ENCODE results near the gene RUNX1. TPM values are rescaled to one million over a fixed set of nuclear protein-coding genes. Genes with fewer than 3 reads are reported as not detected.

The RUNX1 gene
- total RNA-seq, 1 donor from 2014 or later = 7.8 TPM

DNA sequence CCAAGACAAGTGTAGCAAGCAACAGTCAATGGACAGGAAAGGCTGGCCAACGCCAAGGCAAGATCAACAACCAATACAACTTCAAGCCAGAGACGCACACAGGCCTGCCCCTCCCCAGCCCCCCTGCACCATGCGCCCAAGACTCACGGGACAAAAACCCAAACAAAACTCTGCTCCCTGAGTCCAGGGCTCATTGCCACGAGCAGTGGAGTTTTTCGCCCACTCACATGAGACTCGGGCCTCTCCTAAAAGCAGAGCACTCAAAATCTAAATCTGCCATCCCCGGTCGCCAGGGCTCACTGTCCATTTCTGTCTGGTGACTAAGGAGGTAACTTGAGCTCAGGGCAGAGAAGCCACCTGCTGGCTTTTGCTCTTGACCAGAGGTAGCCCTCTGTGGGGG is 205.5 kb downstream of the RUNX1 start:
- H3K9me3 ChIP-seq (ENCODE audit: control insufficient read depth in 3 of 3, low read length in 3 of 3) = no peaks in the 10 kb centered on the region
- peak overlapping the region; percentile 64 to 70 (median 69) for H3K4me3 ChIP-seq (ENCODE audit: low read length in 3 of 3)
- H3K36me3 ChIP-seq (ENCODE audit: control insufficient read depth in 3 of 3, insufficient read depth in 3 of 3, low read length in 3 of 3) = peaks cover 0 to 9% (median 0%) of the 10 kb centered on the region in 3 donors
- H3K9ac ChIP-seq (ENCODE audit: low read depth in 1 of 3, low read length in 3 of 3) = peak overlapping the region; percentile 60 to 76 (median 67)
- H3K4me1 ChIP-seq (ENCODE audit: control insufficient read depth in 3 of 3, insufficient read depth in 3 of 3, low read length in 3 of 3) = peaks cover 40 to 56% (median 55%) of the 10 kb centered on the region in 3 donors
- no peaks in the 10 kb centered on the region for H3K27me3 ChIP-seq (ENCODE audit: control insufficient read depth in 3 of 3, insufficient read depth in 3 of 3, low read length in 3 of 3)
- peak overlapping the region; percentile 94 for H3K27ac ChIP-seq (ENCODE audit: low read depth, low read length)

DNA sequence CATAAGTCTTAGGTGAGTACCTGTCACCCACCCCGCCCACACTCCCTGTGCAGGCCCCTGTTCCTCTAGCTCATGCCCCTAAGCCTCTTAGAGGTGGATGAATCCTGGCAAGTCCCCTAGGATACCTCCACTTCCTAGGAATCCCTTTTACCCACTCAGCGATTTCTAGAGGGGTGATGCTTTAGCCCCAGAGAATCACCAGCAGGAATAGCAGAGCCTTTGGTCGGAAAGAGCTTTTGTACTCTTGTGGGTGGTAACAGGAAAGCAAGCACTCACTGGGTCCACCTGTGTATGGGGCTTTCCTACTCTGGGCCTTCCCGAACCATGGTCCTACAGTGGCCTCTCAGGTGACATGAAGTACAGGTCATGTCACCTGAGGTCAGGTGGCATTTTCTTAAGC is 207.9 kb downstream of the RUNX1 start:
- Histone ChIP-seq H3K27ac (ENCODE audit: low read depth, low read length) (no peak overlapping the region), H3K9me3 (ENCODE audit: control insufficient read depth in 3 of 3, low read length in 3 of 3) (no peaks in the 10 kb centered on the region), H3K9ac (ENCODE audit: low read depth in 1 of 3, low read length in 3 of 3) (no peak overlapping the region), H3K4me1 (ENCODE audit: control insufficient read depth in 3 of 3, insufficient read depth in 3 of 3, low read length in 3 of 3) (peaks cover 38 to 51% (median 49%) of the 10 kb centered on the region in 3 donors), H3K36me3 (ENCODE audit: control insufficient read depth in 3 of 3, insufficient read depth in 3 of 3, low read length in 3 of 3) (peaks cover 0 to 9% (median 1%) of the 10 kb centered on the region in 3 donors), H3K4me3 (ENCODE audit: low read length in 3 of 3) (no peak overlapping the region), H3K27me3 (ENCODE audit: control insufficient read depth in 3 of 3, insufficient read depth in 3 of 3, low read length in 3 of 3) (no peaks in the 10 kb centered on the region)

DNA sequence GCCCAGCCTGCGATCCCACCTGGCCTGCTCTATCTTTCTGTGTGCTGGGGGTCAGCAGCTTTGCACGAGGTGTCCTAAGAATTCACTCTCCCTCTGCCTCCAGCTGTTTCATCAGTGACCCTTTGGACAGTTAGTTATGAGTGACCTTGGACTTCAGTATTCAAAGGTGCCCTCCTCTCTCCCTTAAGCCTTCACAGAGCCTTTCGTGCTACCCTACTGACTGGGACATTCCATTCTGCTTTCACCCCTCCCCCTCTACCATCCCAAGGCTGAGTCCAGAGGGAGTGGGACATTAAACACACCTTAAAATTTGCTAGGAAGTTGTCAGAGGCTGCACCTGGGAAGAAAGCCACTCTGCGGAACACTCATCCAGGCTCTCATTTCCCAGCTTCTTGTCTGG is 208.4 kb downstream of the RUNX1 start:
- Histone ChIP-seq H3K27ac (ENCODE audit: low read depth, low read length) (no peak overlapping the region), H3K36me3 (ENCODE audit: control insufficient read depth in 3 of 3, insufficient read depth in 3 of 3, low read length in 3 of 3) (peaks cover 0 to 9% (median 2%) of the 10 kb centered on the region in 3 donors), H3K27me3 (ENCODE audit: control insufficient read depth in 3 of 3, insufficient read depth in 3 of 3, low read length in 3 of 3) (no peaks in the 10 kb centered on the region), H3K9ac (ENCODE audit: low read depth in 1 of 3, low read length in 3 of 3) (no peak overlapping the region), H3K4me3 (ENCODE audit: low read length in 3 of 3) (no peak overlapping the region), H3K9me3 (ENCODE audit: control insufficient read depth in 3 of 3, low read length in 3 of 3) (no peaks in the 10 kb centered on the region), H3K4me1 (ENCODE audit: control insufficient read depth in 3 of 3, insufficient read depth in 3 of 3, low read length in 3 of 3) (peaks cover 38 to 51% (median 49%) of the 10 kb centered on the region in 3 donors)

DNA sequence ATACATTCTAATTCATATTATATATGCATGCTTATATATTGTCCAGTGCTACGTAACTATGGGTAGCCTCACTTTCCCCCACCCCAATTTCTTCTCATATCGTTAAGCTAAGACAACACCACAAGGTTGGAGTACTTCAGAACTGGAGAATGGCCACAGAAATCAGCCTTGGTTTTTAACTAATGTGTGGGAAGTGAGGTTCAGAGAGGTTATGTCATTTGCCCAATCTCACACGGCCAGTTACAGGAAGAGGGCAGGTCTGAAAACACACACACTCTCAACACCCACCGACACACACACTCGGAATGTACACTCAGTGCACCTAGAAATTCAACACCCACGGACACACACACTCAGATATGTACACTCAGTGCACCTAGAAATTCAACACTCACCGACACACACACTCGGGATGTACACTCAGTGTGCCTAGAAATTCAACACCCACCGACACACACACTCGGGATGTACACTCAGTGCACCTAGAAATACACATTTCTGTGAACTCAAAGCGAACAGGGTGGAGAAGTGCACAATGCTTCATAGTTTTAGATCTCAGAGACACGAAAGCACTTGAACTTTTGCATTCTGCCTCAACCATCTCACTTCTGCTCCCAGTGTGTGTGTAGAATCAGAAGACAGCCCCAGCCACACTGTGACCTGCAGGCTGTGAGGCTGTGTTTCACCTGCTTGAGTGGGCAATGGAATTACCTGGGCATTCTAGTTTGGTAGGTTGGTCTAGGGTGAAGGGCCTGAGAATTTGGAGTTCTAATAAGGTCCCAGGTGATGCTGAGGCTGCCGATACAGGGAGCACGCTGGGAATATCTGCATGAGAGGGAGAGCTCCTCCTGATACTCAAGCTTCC is 209.9 kb downstream of the RUNX1 start:
- Histone ChIP-seq H3K27ac (ENCODE audit: low read depth, low read length) (no peak overlapping the region), H3K36me3 (ENCODE audit: control insufficient read depth in 3 of 3, insufficient read depth in 3 of 3, low read length in 3 of 3) (peaks cover 0 to 11% (median 2%) of the 10 kb centered on the region in 3 donors)

DNA sequence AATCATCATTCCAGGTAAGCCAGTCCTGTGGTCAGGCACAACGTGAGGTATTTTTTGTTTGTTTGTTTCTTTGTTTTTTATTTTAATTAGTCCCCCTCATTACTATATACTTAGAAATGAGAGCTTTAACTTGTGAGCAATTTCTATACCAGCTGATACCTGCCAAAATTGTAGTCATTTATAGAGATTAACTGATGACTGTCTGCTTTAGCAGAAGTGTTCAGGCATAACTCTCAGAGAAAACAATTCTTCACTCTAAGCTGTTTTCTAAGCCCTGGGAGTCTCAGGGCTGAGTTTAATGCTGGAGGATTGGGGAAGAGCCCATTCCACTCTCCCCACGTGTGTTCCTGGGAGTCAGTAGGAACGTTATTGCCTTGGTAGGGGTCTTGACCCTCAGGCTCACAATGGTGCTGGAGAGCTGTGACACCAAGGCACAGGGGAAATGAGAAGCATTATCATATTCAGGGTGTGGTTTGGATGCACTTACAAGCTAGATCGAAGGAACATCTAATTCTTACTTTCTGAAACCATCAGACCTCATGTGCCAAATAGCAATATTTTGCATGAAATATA is 212.1 kb downstream of the RUNX1 start:
- Histone ChIP-seq H3K27me3 (ENCODE audit: control insufficient read depth in 3 of 3, insufficient read depth in 3 of 3, low read length in 3 of 3) (no peaks in the 10 kb centered on the region), H3K36me3 (ENCODE audit: control insufficient read depth in 3 of 3, insufficient read depth in 3 of 3, low read length in 3 of 3) (peaks cover 0 to 21% (median 12%) of the 10 kb centered on the region in 3 donors), H3K4me3 (ENCODE audit: low read length in 3 of 3) (no peak overlapping the region), H3K4me1 (ENCODE audit: control insufficient read depth in 3 of 3, insufficient read depth in 3 of 3, low read length in 3 of 3) (peaks cover 15 to 37% (median 24%) of the 10 kb centered on the region in 3 donors), H3K9me3 (ENCODE audit: control insufficient read depth in 3 of 3, low read length in 3 of 3) (no peaks in the 10 kb centered on the region), H3K9ac (ENCODE audit: low read depth in 1 of 3, low read length in 3 of 3) (no peak overlapping the region), H3K27ac (ENCODE audit: low read depth, low read length) (peak overlapping the region; percentile 54)

More for the DNA sequence above, 209.9 kb downstream of the RUNX1 start:
- H3K4me3 ChIP-seq (ENCODE audit: low read length in 3 of 3) = no peak overlapping the region
- H3K4me1 ChIP-seq (ENCODE audit: control insufficient read depth in 3 of 3, insufficient read depth in 3 of 3, low read length in 3 of 3) = peaks cover 28 to 43% (median 41%) of the 10 kb centered on the region in 3 donors
- no peak overlapping the region for H3K9ac ChIP-seq (ENCODE audit: low read depth in 1 of 3, low read length in 3 of 3)
- no peaks in the 10 kb centered on the region for H3K9me3 ChIP-seq (ENCODE audit: control insufficient read depth in 3 of 3, low read length in 3 of 3)
- no peaks in the 10 kb centered on the region for H3K27me3 ChIP-seq (ENCODE audit: control insufficient read depth in 3 of 3, insufficient read depth in 3 of 3, low read length in 3 of 3)

DNA sequence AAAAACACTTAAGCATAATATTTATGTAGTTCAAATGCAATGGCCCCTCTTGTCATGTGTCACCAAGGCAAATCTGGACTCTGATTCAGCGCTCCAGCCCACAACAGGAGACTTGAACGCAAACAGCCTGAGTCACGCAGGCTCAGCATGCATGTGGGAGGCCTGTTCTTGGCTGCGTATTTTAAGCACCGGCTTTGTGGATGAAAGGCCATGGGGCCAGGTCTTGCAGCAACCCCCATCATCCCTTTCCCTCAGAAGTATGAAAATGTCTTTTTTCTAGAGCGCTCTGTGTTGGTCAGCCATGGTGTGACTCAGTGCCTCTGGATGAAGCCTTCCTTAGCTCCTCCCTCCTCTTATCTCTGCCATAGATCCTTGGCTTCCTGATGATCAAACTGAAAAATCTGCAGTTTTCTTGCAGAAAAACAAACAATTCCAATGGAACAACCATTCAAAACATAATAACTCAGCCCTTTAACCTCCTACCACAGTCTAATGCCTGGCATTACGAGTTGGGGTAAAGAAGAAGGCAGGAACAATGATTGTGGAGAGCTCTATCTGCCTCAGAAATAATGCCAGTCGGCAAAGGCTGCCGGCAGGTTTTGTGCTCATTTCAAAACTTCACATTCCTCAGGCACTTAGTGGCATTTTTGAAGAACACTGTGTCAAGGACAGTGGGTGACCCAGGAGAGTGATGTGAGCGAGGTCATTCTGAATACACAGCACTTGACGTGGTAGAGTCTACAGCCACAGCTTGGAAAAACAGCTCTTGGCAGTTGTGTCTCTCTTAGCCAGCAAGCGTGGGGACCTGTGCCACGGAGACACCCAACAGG is 212.8 kb downstream of the RUNX1 start:
- H3K36me3 ChIP-seq (ENCODE audit: control insufficient read depth in 3 of 3, insufficient read depth in 3 of 3, low read length in 3 of 3) = peaks cover 0 to 21% (median 12%) of the 10 kb centered on the region in 3 donors
- no peaks in the 10 kb centered on the region for H3K27me3 ChIP-seq (ENCODE audit: control insufficient read depth in 3 of 3, insufficient read depth in 3 of 3, low read length in 3 of 3)
- peak overlapping the region; percentile 54 for H3K27ac ChIP-seq (ENCODE audit: low read depth, low read length)
- H3K9me3 ChIP-seq (ENCODE audit: control insufficient read depth in 3 of 3, low read length in 3 of 3) = no peaks in the 10 kb centered on the region
- no peak overlapping the region for H3K4me3 ChIP-seq (ENCODE audit: low read length in 3 of 3)
- peaks cover 15 to 35% (median 24%) of the 10 kb centered on the region in 3 donors for H3K4me1 ChIP-seq (ENCODE audit: control insufficient read depth in 3 of 3, insufficient read depth in 3 of 3, low read length in 3 of 3)
- H3K9ac ChIP-seq (ENCODE audit: low read depth in 1 of 3, low read length in 3 of 3) = no peak overlapping the region

DNA sequence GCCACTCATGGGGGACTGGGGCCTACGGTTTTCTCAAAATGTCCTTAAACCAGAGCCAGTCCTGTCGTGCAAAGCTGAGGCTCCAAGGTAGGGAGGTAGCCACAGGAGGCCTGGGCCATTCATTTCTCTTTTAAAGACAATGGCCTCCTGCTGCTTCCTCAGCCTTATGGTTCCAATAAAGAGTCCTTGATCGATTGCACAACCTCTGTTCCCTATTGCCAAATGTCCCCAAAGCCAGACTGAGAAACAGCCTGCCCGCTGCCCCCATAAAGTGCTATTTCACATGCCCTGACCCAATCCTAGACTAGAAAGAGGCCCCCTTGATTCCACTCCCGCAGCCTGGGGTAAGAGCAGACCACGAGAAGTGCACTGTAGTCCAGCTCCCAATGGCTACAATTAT is 213.6 kb downstream of the RUNX1 start:
- no peaks in the 10 kb centered on the region for H3K27me3 ChIP-seq (ENCODE audit: control insufficient read depth in 3 of 3, insufficient read depth in 3 of 3, low read length in 3 of 3)
- H3K9me3 ChIP-seq (ENCODE audit: control insufficient read depth in 3 of 3, low read length in 3 of 3) = no peaks in the 10 kb centered on the region
- H3K4me1 ChIP-seq (ENCODE audit: control insufficient read depth in 3 of 3, insufficient read depth in 3 of 3, low read length in 3 of 3) = peaks cover 15 to 27% (median 24%) of the 10 kb centered on the region in 3 donors
- no peak overlapping the region for H3K4me3 ChIP-seq (ENCODE audit: low read length in 3 of 3)
- peaks cover 0 to 22% (median 12%) of the 10 kb centered on the region in 3 donors for H3K36me3 ChIP-seq (ENCODE audit: control insufficient read depth in 3 of 3, insufficient read depth in 3 of 3, low read length in 3 of 3)
- peak overlapping the region; percentile 54 for H3K27ac ChIP-seq (ENCODE audit: low read depth, low read length)
- H3K9ac ChIP-seq (ENCODE audit: low read depth in 1 of 3, low read length in 3 of 3) = no peak overlapping the region

DNA sequence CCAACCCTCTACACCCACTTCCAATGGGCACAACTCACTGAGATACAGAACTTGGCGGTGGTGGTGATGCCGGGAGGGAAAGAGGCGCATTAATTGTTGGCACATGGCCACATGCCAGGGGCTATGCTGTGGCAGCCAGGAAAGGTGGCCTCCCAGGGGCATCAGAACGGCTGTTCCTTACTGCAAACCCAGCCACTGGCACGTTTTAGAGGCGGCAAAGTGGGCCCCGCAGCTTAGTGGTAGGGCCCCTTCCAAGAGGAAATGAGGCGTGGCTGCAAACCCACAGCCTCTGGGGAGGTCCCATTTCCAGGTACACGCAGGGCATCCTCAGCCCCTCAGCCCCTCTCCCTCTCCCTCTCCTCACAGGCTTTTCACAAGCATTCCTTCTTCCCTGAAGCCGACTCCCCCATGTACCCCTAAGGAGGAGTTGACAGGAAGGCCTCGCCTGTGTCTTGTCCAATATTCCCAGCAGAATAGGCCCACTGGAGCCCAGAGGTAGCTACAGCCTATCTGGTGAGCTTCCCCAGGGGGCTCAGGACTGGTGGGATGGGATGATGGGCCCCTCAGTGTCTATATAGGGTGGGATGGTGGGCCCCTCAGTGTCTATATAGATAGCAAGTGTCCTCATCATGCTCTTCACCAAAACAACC is 214.1 kb downstream of the RUNX1 start:
- H3K9ac ChIP-seq (ENCODE audit: low read depth in 1 of 3, low read length in 3 of 3) = no peak overlapping the region
- no peaks in the 10 kb centered on the region for H3K27me3 ChIP-seq (ENCODE audit: control insufficient read depth in 3 of 3, insufficient read depth in 3 of 3, low read length in 3 of 3)
- peak overlapping the region; percentile 54 for H3K27ac ChIP-seq (ENCODE audit: low read depth, low read length)
- no peaks in the 10 kb centered on the region for H3K9me3 ChIP-seq (ENCODE audit: control insufficient read depth in 3 of 3, low read length in 3 of 3)
- H3K36me3 ChIP-seq (ENCODE audit: control insufficient read depth in 3 of 3, insufficient read depth in 3 of 3, low read length in 3 of 3) = peaks cover 0 to 20% (median 12%) of the 10 kb centered on the region in 3 donors
- H3K4me3 ChIP-seq (ENCODE audit: low read length in 3 of 3) = no peak overlapping the region
- peaks cover 15 to 25% (median 24%) of the 10 kb centered on the region in 3 donors for H3K4me1 ChIP-seq (ENCODE audit: control insufficient read depth in 3 of 3, insufficient read depth in 3 of 3, low read length in 3 of 3)

DNA sequence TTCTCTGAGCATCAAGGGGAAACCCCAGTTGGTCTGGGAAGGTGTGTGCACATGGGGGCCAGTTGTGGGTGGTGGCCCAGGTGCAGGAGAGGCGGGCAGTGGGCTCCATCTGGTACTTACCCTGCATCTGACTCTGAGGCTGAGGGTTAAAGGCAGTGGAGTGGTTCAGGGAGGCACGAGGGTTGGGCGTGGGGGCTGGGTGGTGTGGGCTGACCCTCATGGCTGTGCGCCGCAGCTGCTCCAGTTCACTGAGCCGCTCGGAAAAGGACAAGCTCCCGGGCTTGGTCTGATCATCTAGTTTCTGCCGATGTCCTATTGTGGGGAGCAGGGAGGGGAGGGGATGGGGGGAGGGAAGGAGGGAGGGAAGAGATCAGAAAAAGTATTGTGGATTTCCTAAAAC is 214.8 kb downstream of the RUNX1 start:
- Histone ChIP-seq H3K9me3 (ENCODE audit: control insufficient read depth in 3 of 3, low read length in 3 of 3) (no peaks in the 10 kb centered on the region), H3K36me3 (ENCODE audit: control insufficient read depth in 3 of 3, insufficient read depth in 3 of 3, low read length in 3 of 3) (peaks cover 0 to 21% (median 17%) of the 10 kb centered on the region in 3 donors), H3K4me1 (ENCODE audit: control insufficient read depth in 3 of 3, insufficient read depth in 3 of 3, low read length in 3 of 3) (peaks cover 15 to 25% (median 24%) of the 10 kb centered on the region in 3 donors), H3K4me3 (ENCODE audit: low read length in 3 of 3) (no peak overlapping the region), H3K27ac (ENCODE audit: low read depth, low read length) (no peak overlapping the region), H3K9ac (ENCODE audit: low read depth in 1 of 3, low read length in 3 of 3) (no peak overlapping the region), H3K27me3 (ENCODE audit: control insufficient read depth in 3 of 3, insufficient read depth in 3 of 3, low read length in 3 of 3) (no peaks in the 10 kb centered on the region)
